SW480 (cell line): ENCODE results near the gene CDHR4.
"Not testable (repeated sequence)": the region's sequence is repeated elsewhere in the genome, so short reads cannot be mapped to it uniquely, and the experiment has no call there.

Experiments
- DNase-seq: peaks from one replicate; pipeline ENCODE4 v3.0.0-alpha.2; 2016; ENCODE audit warnings: low spot score

CDHR4 gene

GRCh38 chr3:49799761-49800160, at the start of gene CDHR4:
Gene CDHR4, minus strand, starts transcription at chr3:49799873. Its CDS starts 61 bp downstream, at chr3:49799812.
- DNase-seq = peak; percentile 33

DNA sequence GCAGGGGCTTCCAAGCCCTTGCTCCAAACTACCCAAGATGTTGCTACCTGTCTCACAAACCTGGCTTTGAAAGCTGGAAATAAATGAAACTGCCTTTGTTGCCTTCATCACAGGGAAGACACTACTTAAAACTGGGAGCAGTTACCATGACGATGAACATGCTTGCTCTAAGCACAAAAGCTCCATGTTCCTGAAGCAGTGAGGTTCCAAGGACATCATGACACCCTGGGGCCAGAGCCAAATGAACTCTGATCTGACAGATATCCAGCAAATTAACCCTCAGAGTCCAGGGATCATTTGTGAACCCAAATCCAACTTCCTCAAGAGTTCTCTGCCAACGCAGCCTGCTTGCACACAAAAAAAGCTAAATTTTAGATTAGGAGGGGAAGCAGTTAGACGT, 46.0 kb upstream of the CDHR4 start:
- DNase-seq = no peak

DNA sequence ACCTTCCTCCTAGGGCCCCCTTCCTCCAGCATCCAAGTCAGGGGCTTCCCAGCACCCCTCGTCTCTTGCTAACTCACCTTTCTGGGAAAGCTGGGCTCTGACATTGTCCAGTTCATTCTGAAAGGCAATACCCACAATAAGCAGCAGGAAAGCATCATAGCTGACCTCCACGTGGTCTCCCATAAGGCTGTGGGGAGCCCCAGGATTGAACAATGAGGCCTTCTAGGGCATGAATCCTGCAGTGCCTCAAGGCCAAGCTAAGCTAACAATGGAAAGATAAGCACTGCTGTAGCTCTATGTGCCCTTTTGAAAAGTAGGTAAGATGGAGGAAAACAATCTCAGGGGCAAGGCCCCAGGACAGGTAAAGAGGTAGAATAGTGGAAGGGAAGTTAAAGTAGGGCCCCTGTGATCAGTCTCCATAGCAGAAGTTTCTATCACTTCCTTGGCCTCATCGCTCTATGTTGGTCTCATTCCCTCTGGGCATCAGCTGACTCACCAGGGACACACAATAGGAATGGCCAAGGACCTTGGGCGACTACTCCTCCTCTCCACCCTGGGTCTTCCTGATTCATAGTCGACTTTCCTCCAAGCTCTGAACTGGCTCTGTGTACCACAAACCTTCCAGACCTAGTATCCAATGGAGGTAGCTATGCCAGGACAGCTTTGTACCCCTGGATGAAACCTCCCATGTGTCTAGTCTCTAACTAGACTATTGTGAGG, 45.0 kb upstream of the CDHR4 start:
- DNase-seq = no peak

DNA sequence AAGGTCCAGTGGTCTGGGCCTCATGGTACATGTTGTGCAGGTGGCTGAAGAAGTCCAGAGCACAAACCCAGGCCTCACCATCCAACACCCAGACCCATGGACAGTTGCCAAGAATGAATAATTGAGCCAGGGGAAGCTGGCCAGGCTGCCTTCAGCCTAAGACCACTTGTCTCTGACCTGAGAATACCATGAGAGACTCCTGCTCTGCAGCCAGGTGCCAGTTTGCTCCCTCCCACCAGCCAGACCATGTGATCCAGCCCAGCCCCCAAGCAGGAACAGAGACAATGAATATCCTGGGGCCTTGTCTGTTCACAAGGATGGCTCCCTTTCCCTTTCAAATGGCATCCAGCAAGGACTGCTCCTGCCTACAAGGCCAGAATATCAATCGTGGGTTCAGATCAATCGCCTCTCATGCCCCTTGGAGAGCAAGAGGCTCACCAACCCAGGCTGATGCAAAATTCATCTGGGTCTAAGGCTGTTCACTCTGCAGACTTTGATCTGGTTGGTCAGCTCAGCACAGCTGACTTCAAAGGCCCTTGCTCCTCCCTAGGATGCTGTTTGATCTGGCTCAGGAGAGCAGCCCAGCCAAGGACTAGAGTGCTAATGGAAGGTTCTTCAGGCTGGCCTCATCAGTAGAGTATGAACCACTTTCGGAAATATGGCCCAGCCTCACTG, 43.3 kb upstream of the CDHR4 start:
- DNase-seq = peak; percentile 22

DNA sequence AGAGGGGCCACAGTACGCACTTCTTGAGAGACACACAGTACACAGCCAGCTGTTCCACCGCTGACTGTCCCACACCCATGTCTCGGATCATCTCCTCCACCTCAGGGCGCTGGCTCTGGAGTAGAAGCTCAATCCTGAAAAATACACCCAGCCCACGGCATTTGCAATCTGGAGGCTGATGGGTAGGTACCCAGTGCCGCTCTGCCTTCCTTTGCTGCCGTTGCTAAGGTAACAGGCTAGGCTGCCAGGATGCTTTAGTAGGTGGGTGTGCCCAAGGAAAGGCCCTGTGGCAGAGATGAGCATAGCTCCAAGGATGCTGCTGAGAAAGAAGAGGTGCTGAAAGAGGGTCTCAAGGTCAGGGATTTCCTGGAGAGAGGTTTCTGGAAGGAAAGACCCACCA, 42.1 kb upstream of the CDHR4 start:
- DNase-seq = no peak

- DNase-seq = peak; percentile 10
Observed at GRCh38 chr3:49841126-49841696, 41.5 kb upstream of the CDHR4 start.

DNA sequence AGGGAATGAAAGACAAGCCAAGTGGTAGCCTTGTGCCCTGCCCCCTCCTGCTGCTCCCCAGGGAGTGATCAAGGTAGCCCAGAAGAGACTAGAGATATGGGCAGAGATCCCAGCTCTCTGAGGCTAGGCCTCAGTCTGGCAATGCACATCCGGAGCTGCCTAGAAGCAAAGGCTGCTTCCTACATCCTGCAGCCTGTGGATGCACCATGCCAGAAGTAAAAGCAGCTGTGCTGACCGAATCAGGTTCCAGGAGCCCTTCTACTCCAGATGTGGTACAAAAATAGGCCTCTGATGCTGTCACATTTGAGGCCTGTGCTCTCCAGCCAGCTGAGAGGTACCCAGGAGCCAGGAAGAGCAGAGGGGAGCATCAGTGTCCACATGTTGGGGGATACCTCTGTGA, 40.7 kb upstream of the CDHR4 start:
- DNase-seq = no peak

GRCh38 chr3:49839193-49839809, 39.6 kb upstream of the CDHR4 start:
- peak; percentile 58 for DNase-seq

DNA sequence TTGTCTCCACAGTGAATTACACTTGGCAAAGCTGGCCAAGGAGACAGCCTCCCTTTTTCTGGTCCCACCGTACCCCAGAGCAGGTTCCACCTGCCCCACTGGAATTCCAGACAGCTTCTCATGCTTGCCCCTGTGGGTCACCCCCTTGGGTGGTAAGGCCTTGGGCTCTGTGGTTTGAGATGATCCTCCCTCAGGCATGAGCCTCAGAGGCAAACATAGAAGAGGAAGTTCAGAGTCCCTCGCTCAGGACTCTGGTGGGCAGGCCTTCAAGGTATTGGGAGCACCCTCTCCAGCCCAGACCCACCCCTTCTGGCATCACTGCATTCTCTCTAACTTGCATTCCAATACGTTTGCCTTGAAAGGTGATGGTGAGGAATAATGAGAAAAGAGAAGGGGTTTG, 31.7 kb upstream of the CDHR4 start:
- no peak for DNase-seq

GRCh38 chr3:49826016-49826415, 26.3 kb upstream of the CDHR4 start:
- no peak for DNase-seq

- DNase-seq = not testable (repeated sequence)
Observed at GRCh38 chr3:49823131-49823530, 23.5 kb upstream of the CDHR4 start.

- peak; percentile 19 for DNase-seq
Observed at GRCh38 chr3:49813497-49814174, 14.0 kb upstream of the CDHR4 start, which contains the start of gene UBA7. Gene UBA7, minus strand, starts transcription at chr3:49813953. Its CDS starts 166 bp downstream, at chr3:49813787.

- DNase-seq = no peak
Observed at GRCh38 chr3:49812916-49813496, 13.3 kb upstream of the CDHR4 start.

- DNase-seq = no peak
Observed at GRCh38 chr3:49807431-49808114, 7.9 kb upstream of the CDHR4 start.

DNA sequence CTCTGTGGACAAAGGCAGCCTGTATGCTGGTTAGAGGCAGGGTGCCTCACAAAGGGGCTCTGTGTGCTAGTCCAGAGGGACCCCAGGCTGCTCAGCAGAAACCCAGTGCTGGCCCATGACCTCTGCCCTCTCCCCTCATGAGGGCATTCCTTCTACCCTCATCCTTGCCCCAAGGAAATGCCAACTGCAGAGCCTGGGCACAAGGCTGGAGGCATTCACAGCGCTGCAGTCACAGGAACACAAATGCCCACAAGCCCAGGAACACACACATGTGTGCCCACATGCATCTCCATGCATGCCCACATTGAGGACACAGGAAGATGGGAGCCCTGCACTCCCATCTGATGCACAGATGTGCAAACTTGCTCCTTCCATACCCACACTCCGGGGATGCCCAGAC, 7.2 kb upstream of the CDHR4 start:
- DNase-seq = no peak

DNA sequence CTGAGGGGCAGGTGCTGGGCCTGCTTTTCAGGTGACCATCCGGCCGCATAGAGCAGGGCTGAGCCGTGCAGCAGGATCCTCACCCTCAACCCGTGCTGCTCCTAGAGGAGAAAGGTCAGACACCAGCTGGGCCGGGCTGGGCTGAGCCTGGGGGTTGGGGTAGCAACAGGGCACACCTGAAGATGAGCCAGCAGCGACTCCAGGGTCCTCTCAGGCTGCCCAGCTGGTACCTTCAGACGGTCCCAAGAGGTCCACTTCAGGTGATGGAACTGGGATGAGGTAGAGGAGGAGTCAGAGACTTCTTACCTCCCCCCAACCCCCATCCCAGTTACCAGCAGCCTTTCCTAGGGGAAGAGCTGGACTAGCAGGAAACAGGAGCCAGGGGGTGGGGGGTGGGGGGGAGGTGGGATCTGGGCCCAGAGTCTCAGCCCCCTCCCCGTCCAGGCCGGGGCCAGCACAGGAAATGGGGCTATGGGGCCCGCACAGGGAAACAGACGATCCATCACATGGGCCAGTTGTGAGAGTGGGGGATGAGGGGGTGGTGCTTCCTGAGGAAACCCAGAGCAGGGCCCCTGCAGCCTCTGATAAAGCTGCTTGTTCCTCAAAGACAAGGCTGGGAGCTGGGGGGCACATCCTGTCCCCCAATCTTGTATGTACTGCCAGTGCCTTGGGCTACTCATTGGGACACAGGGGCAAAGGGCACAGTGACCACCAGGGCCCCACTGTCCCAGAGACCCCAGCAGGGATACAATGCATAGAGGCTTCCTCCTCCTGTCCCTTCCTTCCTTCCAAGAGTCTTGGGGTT, 6.4 kb upstream of the CDHR4 start:
- no peak for DNase-seq

GRCh38 chr3:49805367-49805782, 5.7 kb upstream of the CDHR4 start:
- DNase-seq = no peak

DNA sequence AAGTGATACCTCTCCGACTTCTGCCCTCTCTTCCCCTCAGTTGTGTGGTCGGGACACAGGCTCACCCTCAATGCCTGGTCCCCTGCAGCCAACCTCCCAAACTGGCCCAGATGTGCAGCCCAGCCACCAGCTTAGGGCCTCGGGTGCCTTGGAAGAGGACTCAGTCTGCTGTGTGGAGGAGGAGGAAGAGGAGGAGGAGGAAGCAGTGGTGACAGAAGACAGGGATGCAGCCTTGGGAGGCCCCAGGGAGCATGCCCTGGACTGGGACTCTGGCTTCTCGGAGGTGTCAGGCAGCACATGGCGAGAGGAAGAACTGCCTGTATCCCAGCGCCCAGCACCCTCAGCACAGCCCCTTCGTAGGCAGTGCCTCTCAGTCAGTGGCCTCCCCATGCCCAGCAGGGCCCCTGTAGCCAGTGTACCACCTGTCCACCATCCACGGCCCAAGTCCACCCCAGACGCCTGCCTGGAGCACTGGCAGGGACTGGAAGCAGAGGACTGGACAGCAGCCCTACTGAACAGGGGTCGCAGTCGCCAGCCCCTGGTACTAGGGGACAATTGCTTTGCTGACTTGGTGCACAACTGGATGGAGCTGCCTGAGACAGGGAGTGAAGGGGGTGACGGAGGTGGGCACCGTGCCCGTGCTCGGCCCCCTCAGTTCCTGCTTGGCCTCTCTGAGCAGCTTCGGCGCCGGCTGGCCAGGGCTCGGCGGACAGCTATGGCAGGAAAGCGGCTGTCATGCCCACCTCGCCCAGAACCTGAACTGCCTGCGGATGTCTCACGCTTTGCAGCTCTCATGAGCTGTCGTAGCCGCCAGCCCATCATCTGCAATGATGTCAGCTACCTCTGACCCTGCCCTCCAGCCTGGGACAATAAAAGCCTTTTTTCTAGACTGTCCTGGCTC, 4.7 kb upstream of the CDHR4 start:
- no peak for DNase-seq

GRCh38 chr3:49803465-49804140, 3.9 kb upstream of the CDHR4 start:
- peak; percentile 31 for DNase-seq
